Measurements from ENCODE around the gene THBD.

- TF ChIP-seq, protein P1, sequence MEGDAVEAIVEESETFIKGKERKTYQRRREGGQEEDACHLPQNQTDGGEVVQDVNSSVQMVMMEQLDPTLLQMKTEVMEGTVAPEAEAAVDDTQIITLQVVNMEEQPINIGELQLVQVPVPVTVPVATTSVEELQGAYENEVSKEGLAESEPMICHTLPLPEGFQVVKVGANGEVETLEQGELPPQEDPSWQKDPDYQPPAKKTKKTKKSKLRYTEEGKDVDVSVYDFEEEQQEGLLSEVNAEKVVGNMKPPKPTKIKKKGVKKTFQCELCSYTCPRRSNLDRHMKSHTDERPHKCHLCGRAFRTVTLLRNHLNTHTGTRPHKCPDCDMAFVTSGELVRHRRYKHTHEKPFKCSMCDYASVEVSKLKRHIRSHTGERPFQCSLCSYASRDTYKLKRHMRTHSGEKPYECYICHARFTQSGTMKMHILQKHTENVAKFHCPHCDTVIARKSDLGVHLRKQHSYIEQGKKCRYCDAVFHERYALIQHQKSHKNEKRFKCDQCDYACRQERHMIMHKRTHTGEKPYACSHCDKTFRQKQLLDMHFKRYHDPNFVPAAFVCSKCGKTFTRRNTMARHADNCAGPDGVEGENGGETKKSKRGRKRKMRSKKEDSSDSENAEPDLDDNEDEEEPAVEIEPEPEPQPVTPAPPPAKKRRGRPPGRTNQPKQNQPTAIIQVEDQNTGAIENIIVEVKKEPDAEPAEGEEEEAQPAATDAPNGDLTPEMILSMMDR (conservative IDR thresholded peaks at IDR 0.05; ENCODE audit: low read depth, low read length) = no peak
- TF ChIP-seq EZH2phosphoT487 (IDR thresholded peaks at IDR 0.05; ENCODE audit: borderline replicate concordance, low read length) (no peak), EZH2 (IDR thresholded peaks at IDR 0.05; ENCODE audit: low read length, unreplicated experiment) (no peak)
Observed at GRCh38 chr20:23085436-23086055, 36.1 kb upstream of the THBD start.
